GM21825 (cell line): Measurements from ENCODE around the gene RBP4.

Source experiments
- ATAC-seq: cut with Tn5 transposase; IDR thresholded peaks from one replicate; pipeline ENCODE4 v1.9.1; 2021; ENCODE audit warnings: mild to moderate bottlenecking, moderate library complexity; ENCODE audit not compliant: unreplicated experiment

RBP4 gene

GRCh38 chr10:93601146-93601773 is at the start of gene RBP4:
Gene RBP4 (minus strand): TSS chr10:93601235. CDS start chr10:93601028, 207 bp downstream.
- no peak for ATAC-seq

GRCh38 chr10:93639791-93640190 is 38.8 kb upstream of the RBP4 start:
- ATAC-seq: no peak

GRCh38 chr10:93630625-93631557 is 29.9 kb upstream of the RBP4 start:
- no peak for ATAC-seq

GRCh38 chr10:93629647-93630305 is 28.7 kb upstream of the RBP4 start:
- ATAC-seq: no peak

GRCh38 chr10:93628858-93629257 is 27.8 kb upstream of the RBP4 start:
- ATAC-seq: no peak

GRCh38 chr10:93622942-93623341 is 21.9 kb upstream of the RBP4 start:
- no peak for ATAC-seq

GRCh38 chr10:93620925-93621324 is 19.9 kb upstream of the RBP4 start:
- ATAC-seq: no peak

- no peak for ATAC-seq
Observed at GRCh38 chr10:93615576-93616235, 14.7 kb upstream of the RBP4 start.

- ATAC-seq: no peak
Observed at GRCh38 chr10:93614101-93614825, 13.2 kb upstream of the RBP4 start.

GRCh38 chr10:93613126-93613525 is 12.1 kb upstream of the RBP4 start:
- no peak for ATAC-seq

GRCh38 chr10:93612311-93612710 is 11.3 kb upstream of the RBP4 start, which contains the start of gene PDE6C:
Gene PDE6C (plus strand): TSS chr10:93612537. CDS start chr10:93612726, 189 bp downstream.
- no peak for ATAC-seq

GRCh38 chr10:93608421-93608820 is 7.4 kb upstream of the RBP4 start:
- no peak for ATAC-seq

- ATAC-seq: no peak
Observed at GRCh38 chr10:93604146-93604545, 3.1 kb upstream of the RBP4 start.

GRCh38 chr10:93603023-93603422 is 2.0 kb upstream of the RBP4 start:
- no peak for ATAC-seq

GRCh38 chr10:93601774-93602162 is 733 bp upstream of the RBP4 start:
- ATAC-seq: no peak

GRCh38 chr10:93600446-93601145 is 439 bp downstream of the RBP4 start:
- no peak for ATAC-seq

- no peak for ATAC-seq
Observed at GRCh38 chr10:93599778-93600177, 1.3 kb downstream of the RBP4 start.

GRCh38 chr10:93599335-93599734 is 1.7 kb downstream of the RBP4 start:
- ATAC-seq: no peak

GRCh38 chr10:93598157-93598556 is 2.9 kb downstream of the RBP4 start:
- no peak for ATAC-seq
